ENCODE results near the gene USP15.

The USP15 gene

DNA sequence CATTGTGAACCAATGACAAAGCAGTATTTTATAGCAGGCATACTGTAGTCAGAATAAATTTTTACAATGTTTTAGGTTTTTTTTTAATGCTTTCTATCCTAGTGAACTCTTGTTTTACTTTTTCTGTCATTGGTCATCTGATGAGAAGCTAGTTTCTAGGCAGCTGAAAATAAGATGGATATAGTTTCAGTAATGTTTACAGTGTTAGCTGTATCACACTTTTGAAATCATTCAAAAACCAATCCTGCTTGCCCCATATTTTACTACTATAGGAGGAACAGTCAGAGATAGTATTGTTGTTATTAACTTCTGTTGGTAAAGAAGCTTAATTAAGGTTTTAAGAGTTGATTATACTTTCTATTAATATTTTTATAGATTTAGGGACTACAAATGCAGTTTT is 24.5 kb downstream of the USP15 start:
- no peak for DNase-seq (ENCODE audit: low read depth)

DNA sequence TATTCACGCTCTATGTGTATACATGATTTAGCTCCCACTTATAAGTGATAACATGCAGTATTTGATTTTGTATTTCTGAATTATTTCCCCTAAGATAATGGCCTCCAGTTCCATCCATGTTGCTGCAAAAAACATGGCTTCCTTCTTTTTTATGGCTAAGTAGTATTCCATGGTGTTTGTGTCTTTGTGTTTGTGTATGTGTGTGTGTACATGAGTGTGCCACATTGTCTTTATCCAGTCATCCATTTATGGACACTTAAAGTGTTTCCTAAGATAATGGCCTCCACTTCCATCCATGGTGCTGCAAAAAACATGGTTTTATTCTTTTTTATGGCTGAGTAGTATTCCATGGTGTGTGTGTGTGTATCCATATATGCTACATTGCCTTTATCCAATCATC is 25.1 kb downstream of the USP15 start:
- DNase-seq (ENCODE audit: low read depth): no peak

DNA sequence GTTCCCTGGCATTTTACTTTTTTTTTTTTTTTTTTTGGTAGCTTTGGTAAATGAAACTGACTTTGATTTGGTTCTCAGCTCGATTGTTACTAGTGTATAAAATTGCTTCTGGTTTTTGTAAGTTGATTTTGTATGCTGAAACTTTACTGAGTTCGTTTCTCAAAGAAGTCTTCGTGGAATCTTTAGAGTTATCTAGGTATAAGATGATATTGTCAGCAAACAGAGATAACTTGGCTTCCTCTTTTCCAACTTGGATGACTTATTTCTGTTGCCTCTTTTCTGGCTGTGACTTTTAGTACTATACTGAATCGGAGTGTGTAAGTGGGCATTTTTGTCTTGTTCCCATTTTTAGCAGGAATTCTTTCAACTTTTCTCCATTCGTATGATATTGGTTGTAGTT is 28.1 kb downstream of the USP15 start:
- DNase-seq (ENCODE audit: low read depth): no peak

DNA sequence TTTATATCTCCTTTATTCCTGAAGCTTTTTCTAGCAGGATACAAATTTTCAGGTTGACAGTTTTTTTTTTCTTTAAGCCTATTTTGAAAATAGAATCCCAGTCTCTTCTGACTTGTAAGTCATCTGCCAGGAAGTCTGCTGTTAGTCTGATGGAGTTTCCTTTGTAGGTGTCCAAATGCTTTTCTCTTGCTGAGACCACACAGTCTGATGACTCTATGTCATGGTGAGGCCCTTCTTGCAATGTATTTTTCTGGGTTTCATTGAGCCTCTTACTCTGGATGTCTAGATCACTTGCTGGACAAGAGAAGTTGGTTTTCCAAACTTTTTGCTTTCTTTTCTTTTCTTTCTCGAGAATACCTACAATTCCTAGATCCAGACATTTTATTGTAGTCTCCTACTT is 30.6 kb downstream of the USP15 start:
- DNase-seq (ENCODE audit: low read depth): no peak

DNA sequence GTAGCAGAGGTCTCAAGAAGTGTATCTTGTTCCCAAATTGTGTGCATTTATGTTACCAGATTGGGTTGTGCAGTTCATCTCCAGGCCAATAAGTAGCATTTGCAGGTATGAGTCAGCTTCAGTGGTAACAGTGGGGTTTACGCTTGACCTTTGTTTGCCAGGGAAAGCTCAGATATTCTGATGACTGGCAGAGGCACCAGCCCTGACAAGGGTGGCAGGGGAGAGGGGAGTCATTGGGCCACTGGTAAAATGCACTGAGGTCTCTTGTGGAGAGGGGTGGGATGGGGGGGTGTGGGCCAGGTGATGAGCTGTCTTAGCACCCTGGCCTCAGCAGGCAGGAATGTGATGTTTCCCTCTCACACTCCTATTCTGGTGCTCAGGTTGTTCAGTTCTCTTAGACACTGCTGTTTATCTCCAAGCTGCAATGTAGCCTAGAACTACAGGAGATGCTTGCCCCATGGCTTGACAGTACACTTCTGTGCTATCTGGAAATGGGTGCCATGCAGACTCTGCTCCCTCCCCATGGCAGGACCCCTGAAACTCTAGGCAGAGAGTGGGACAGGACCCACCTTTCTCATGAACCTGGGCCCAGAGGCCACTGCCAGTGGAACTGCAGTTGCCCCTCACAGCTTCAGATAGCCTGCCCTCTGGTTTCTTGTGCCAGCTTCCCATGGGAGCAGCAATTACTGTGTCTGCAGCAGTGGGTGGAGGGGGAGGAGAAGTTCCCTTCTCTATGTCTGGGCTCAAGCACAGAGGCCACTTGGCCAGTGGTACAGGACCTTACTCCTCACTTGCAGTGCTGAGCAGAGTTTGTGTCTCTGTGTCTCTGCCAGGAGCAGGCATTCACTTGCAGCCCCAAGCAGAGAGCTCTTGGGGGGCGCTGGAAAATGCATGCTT is 31.9 kb downstream of the USP15 start:
- peak; percentile 8 for DNase-seq (ENCODE audit: low read depth)

DNA sequence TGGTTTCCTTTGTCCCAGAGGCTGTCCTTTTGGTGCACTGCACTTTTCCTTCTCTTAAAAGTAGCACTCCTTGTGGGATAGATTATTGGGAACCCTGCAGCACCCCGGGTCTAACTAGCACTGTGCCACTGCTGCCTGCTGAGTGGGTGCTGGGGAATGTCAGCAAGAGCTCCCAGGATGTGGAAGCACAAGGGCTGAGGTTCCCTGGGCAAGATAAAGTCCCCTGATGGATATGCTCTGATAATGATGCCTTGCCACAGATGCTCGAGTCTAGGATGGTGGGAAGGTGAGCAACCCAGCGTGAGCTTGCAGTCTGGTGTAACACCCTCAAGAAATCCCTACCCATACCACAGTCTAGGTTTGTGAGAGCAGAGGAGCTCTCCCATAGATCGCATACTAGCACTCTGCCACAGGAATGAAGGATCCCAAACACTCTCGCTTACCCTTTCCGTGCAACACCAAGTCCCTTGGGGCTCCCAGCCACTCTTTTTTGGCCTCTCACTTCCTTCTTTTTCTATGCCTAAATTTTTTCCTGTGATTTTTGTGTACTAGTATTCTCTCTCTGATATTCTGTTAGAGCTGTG is 32.6 kb downstream of the USP15 start:
- DNase-seq (ENCODE audit: low read depth): no peak

DNA sequence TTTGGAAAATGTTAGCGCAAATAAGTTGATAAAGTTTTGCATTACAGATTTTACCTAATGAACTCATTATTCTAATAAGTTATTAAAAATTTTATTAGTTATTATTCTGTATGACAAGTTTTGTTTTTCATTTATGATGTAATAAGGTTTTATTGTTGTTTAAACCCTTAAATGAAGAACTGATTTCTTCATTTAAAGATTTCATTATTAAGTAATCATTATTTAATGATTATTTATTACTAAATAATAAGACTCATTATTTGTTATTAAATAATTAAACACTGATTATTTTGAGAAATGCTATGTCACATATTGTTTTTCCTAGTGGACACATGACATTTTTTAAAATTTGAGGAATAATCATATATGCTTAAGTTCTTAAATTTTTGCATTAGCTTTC is 34.2 kb downstream of the USP15 start:
- no peak for DNase-seq (ENCODE audit: low read depth)

DNA sequence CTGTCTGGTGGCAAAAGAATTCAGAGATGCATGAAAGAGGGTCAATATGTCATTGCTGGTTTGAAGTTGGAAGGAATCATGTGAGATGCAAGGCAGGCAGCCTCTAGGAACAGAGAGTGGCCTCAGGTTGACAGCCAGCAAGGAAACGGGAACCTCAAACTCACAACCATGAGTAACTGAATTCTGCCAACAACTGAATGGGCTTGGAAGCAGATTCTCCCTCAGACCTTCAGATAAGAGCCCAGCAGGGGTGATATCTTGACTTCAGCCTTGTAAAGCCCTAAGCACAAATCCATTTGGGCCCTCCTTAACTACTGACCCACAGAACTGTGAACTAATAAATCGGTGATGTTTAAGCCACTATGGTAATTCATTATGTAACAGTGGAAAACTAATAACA is 35.8 kb downstream of the USP15 start:
- no peak for DNase-seq (ENCODE audit: low read depth)

DNA sequence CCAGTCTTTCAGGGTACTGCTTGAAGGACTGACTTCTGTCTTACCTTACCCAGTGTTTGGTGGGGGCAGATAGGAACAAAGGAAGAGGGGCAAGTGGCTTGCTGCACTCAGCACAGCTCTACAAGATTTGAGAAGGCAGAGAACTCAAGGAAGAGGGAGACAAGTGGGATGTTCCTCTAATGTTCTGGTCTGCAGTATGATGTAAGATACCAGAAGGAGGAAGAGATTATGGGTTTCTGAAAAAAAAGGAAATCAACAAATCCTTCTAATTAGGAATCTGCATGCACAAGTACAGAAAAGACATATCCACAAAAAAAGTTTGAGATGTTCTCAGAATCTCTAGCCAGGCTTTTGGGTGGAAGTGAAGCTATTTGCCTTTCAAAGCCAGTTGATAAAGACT is 37.1 kb downstream of the USP15 start:
- no peak for DNase-seq (ENCODE audit: low read depth)

DNA sequence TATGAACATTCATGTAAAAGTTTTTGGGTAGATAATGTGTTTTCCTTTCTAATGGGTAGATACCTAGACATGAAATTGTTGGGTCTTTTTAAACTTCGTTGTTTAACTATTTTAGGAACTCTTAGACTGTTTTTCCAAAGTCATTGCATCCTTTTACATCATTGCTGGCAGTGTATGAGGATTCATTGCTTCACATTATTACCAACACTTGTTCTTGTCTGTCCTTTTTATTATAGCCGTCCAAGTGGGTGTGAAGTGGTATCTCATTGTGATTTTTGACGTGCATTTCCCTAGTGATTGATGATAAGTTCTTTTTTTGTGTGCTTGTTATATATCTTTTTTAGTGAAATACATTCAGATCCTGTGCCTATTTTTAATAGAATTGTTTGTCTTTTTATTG is 39.4 kb downstream of the USP15 start:
- no peak for DNase-seq (ENCODE audit: low read depth)

DNA sequence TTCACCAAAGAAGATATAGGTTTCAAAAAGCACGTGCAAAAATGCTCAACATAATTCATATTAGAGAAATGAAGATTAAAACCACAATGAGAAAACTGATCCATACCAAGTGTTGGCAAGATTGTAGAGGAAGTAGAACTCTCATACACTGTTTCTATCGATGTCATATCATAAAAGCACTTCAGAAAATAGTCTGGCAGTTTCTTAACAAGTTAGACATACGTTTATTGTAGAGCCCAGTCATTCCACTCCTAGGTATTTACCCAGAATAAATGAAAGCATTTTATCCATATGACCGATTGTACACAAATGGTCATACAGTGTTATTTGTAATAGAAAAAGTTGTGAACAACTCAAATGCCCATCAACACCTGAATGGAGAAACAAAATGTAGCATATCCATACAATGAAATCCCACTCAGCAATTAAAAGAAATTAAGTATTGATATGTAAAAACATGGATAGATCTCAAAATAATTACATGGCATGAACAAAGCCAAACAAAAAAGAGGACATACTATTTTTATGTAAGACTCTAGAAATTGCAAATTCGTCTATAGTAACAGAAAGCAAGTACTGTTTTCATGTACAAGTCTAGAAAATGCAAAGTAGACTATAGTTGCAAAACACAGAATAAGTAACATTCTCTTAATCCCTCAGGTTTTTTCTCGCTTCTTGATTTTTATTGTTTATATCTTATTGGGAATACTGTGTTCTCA is 41.0 kb downstream of the USP15 start:
- DNase-seq (ENCODE audit: low read depth): no peak

DNA sequence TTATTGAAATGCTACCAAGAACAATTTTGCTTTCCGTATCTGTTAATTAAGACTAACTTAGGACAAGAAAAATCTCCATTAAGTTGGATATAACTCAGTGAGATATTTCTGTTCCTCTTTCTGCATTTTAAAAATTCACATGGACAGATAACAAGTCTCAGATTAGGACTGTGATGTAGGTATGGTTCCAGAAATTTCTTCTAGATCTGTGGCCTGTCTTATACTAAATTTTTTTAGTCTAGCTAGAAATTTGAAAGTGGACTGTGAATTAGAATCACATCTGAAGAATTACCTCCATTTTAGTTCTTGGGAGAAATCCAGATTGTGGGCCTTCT is 41.6 kb downstream of the USP15 start:
- no peak for DNase-seq (ENCODE audit: low read depth)

DNA sequence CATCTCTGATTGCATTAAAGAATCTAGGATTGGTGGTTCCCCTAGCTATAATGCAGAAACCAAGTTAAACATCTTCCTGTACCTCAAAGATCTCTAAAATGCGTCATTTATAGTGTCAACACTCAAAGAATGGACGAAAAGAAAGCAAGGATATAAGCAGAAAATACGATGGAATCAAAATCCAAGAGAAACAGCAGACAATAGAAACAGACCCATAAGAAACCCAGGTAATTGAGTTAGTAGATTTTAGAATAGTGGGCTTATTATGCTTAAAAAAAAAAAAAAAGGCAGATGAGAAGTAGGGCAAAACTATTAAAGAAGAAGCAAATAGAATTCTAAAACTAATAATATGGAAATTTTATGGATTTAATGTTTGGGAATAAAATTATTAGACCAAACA is 44.4 kb downstream of the USP15 start:
- no peak for DNase-seq (ENCODE audit: low read depth)

DNA sequence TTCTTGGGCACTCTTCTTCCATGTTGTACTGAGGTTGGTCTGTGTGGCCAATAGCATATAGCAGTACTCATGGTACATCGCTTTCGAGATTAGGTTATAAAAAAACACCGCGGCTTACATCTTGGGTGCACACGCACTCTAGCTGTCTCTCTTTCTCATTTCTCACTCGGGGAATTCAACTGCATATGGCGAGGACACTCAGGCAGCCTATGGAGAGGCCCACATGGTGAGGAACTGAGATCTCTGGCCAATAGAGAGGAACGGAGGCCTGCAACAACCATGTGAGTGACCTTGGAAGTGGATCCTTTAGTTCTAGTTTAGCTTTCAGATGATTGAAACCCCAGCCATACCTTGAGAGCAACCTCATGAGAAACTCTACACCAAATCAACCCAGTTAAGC is 45.6 kb downstream of the USP15 start:
- DNase-seq (ENCODE audit: low read depth): no peak

DNA sequence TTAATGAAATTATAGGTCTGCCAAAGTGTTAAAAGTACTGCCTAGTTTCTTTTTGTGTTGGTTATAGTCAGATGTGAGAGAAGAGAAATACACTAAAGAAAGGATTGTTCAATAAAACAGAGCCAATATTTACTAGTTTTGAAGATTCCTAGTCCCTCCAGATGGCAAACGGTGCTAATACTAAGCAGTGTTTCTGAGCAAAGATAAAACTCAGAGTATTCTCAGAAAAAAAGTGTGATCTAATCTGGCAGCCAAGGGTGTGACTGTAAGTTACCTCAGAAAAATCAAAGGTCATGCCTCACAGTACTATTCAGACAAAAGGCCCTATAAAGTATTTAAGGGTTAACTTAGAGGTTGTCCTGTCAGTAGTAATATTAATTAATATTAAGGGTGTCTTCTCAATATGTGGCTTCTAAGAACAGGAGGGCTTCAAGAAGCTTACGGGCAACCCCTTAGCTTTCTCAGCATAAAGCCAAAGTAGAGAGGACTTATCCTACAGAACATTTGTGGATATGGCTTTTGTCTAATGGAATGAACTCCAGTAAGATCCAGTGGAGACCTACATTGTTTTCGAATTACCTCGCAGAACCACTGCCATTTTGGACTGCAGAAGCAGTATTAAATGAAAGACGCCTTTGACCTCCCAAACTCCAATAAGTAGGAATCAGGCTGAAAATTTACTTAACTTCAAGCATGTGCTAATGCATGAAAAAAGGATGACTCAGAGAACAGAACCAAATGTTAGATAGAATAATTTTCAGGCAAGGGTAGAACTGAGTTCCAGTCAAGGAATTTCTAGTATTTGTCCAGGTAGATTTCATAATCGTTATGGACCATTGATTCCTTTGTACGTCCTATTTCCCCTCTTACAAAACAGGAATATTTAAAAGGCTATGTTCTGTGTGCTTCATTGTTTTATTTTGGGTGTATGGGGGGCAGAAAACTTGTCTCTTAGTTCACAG is 46.6 kb downstream of the USP15 start:
- no peak for DNase-seq (ENCODE audit: low read depth)

DNA sequence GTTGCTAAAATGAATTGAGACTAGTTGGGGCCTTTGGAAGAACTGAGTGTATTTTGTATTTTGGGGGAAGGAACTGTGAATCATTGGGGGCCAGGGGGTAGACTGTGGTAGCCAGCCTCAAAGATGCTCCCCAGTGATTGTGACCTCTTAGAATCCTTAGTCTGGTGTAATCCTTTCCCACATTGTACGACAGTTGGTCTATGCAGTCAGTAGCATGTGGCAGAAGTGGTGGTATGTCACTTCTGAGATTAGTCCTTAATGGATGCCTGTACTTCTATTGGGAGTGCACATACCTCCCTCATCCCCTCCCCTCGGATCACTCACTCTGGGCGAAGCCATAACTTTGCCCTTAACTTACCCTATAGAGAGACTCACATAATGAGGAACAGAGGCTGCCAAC is 48.0 kb downstream of the USP15 start:
- DNase-seq (ENCODE audit: low read depth): no peak

DNA sequence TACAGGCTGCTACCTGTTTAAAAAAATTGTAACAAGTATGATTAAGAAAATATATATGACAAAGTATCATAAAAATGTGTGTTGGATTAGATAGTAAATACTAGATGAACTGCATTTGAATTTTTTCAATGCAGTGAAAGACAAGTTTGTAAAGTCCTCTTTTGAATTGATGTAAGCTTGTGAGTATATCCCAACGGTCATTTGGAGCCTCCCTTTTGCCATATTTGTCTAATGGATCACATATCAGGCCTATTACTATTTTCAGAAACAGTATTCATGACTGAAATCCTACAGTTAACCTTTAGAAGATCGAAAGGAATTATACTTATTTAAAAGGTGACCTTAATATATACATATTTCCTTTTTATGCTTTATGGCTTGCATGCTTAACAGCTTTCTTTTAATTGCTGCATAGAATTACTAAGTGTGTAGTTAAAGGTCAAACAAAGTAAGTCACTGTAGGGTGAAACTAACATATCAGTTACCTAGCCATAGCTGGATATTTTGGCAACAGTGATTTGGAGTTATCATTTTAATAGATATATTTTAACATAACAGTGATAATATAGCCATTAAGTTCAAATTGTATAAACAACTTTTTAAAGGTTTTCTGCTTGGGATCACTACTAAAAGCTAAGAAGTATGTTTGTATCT is 53.6 kb downstream of the USP15 start:
- DNase-seq (ENCODE audit: low read depth): no peak

DNA sequence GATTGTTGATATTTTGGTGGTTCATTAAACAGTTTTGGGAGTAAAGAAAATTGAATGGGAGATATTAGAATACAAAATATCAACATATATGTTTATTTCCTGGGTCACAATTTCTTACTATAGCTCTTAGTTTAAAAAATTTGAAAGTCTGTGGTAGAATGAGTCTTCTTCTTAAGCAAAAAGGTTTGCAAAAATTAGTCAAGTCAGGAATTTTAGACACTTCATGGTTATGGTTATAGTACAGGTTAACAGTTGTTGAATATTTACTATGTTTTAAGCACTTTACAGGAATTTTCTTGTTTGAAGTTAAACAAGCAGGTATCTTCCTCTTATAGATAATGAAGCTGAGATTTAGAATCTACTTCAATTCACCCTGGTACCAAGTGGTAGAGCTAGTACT is 56.8 kb downstream of the USP15 start:
- DNase-seq (ENCODE audit: low read depth): no peak

DNA sequence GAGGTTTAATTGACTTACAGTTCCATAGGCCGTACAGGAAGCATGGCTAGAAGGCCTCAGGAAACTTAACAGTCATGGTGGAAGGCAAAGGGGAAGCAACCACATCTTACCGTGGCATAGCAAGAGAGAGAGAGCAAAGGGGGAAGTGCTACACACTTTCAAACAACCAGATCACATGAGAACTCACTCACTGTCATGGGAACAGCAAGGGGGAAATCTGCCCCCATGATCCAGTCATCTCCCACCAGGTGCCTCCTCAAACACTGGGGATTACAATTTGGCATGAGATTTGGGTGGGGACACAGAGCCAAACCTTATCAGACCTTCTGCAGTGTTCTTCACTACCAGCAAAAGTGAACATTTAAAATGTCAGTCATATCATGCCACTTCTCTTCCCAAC is 58.9 kb downstream of the USP15 start:
- no peak for DNase-seq (ENCODE audit: low read depth)

DNA sequence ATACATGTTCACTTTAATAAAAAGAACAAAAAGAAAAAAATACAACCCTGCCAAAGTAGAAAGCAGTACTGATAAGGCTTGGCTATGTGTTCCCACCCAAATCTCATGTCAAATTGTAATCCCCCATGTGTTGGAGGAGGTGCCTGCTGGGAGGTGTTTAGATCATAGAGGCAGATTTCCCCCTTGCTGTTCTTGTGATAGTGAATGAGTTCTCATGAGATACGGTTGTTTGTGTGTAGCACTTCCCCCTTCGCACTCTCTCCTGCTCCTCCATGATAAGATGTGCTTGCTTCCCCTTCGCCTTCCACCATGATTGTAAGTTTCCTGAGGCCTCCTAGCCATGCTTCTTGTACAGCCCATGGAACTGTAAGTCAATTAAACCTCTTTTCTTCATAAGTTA is 59.9 kb downstream of the USP15 start:
- no peak for DNase-seq (ENCODE audit: low read depth)

DNA sequence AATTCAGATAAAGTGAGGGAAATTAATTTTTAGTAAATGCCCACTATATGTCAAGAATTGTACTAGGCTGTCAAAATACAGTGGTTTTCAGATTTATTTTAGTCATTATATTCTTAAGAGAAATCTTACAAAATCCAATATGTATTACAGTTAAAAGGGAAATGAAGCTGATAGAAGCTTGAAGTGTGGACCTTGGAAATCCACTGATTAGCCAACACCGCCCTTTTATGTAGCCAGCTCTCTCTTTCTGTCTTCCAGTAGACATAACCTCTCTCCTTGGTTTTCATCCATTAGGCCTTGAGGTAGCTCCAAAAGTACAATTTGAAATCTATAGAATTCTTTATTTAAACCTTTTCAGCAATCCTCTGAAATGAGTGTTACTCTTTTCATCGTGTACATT is 63.2 kb downstream of the USP15 start:
- no peak for DNase-seq (ENCODE audit: low read depth)

Data from stimulated activated CD4-positive, alpha-beta T cell treated with anti-CD3 and anti-CD28 coated beads, Interleukin-2, amount 100 ng/mL, for 4 hours (primary cell).